ENCODE data around the gene SUPT7L. TPM values are rescaled to one million over a fixed set of nuclear protein-coding genes. Genes with fewer than 3 reads are reported as not detected.

SUPT7L gene
- total RNA-seq, 4 donors from 2014 or later = 28.2 to 46.2 (median 40.2) TPM

GRCh38 chr2:27624943-27625342 is 38.5 kb downstream of the SUPT7L start:
- no peak for DNase-seq
- TF ChIP-seq POLR2A (IDR thresholded peaks at IDR 0.05) (no peak), CTCF (IDR thresholded peaks at IDR 0.05) (no peak)
- no peaks in the 10 kb centered on the region for H3K9me3 ChIP-seq
- no peak overlapping the region for H3K4me3 ChIP-seq
- peaks cover 0 to 23% (median 0%) of the 10 kb centered on the region in 3 donors for H3K36me3 ChIP-seq
- H3K4me1 ChIP-seq = peaks cover 0 to 13% (median 5%) of the 10 kb centered on the region in 4 donors
- H3K27me3 ChIP-seq = no peaks in the 10 kb centered on the region
- no peak overlapping the region for H3K27ac ChIP-seq

GRCh38 chr2:27622921-27623384 is 40.5 kb downstream of the SUPT7L start:
- no peak for TF ChIP-seq POLR2A (IDR thresholded peaks at IDR 0.05)
- no peak for TF ChIP-seq CTCF (IDR thresholded peaks at IDR 0.05)
- Histone ChIP-seq H3K27ac (no peak overlapping the region), H3K36me3 (peaks cover 0 to 41% (median 0%) of the 10 kb centered on the region in 3 donors), H3K9me3 (no peaks in the 10 kb centered on the region), H3K27me3 (no peaks in the 10 kb centered on the region), H3K4me1 (peaks cover 0 to 4% (median under 1%) of the 10 kb centered on the region in 4 donors), H3K4me3 (no peak overlapping the region)
- DNase-seq = no peak

- DNase-seq = no peak
- no peaks in the 10 kb centered on the region for H3K4me1 ChIP-seq
- H3K4me3 ChIP-seq = no peak overlapping the region
- H3K36me3 ChIP-seq = peaks cover 0 to 55% (median 0%) of the 10 kb centered on the region in 3 donors
- H3K27ac ChIP-seq = no peak overlapping the region
- no peak for TF ChIP-seq POLR2A (IDR thresholded peaks at IDR 0.05)
- no peak for TF ChIP-seq CTCF (IDR thresholded peaks at IDR 0.05)
- H3K9me3 ChIP-seq = no peaks in the 10 kb centered on the region
- no peaks in the 10 kb centered on the region for H3K27me3 ChIP-seq
These were observed 41.9 kb downstream of the SUPT7L start for GRCh38 chr2:27621524-27621923.

- Histone ChIP-seq H3K27me3 (no peaks in the 10 kb centered on the region), H3K27ac (no peak overlapping the region), H3K4me3 (no peak overlapping the region), H3K36me3 (peaks cover 0 to 73% (median 0%) of the 10 kb centered on the region in 3 donors), H3K9me3 (no peaks in the 10 kb centered on the region), H3K4me1 (no peaks in the 10 kb centered on the region)
- no peak for DNase-seq
- TF ChIP-seq POLR2A (IDR thresholded peaks at IDR 0.05) (no peak), CTCF (IDR thresholded peaks at IDR 0.05) (no peak)
These were observed 48.1 kb downstream of the SUPT7L start for GRCh38 chr2:27615316-27615715.

GRCh38 chr2:27613985-27614384 is 49.4 kb downstream of the SUPT7L start:
- TF ChIP-seq POLR2A (IDR thresholded peaks at IDR 0.05) (no peak), CTCF (IDR thresholded peaks at IDR 0.05) (no peak)
- H3K36me3 ChIP-seq = peaks cover 0 to 67% (median 0%) of the 10 kb centered on the region in 3 donors

GRCh38 chr2:27606611-27607010 is 56.8 kb downstream of the SUPT7L start:
- no peak for TF ChIP-seq CTCF (IDR thresholded peaks at IDR 0.05)

More at GRCh38 chr2:27613985-27614384, 49.4 kb downstream of the SUPT7L start:
- H3K9me3 ChIP-seq = no peaks in the 10 kb centered on the region
- no peaks in the 10 kb centered on the region for H3K4me1 ChIP-seq
- DNase-seq = no peak
- H3K27me3 ChIP-seq = no peaks in the 10 kb centered on the region
- no peak overlapping the region for H3K27ac ChIP-seq
- no peak overlapping the region for H3K4me3 ChIP-seq

More at GRCh38 chr2:27606611-27607010, 56.8 kb downstream of the SUPT7L start:
- H3K36me3 ChIP-seq = peaks cover 0 to 81% (median 0%) of the 10 kb centered on the region in 3 donors
- H3K4me1 ChIP-seq = no peaks in the 10 kb centered on the region
- H3K9me3 ChIP-seq = no peaks in the 10 kb centered on the region
- H3K27me3 ChIP-seq = no peaks in the 10 kb centered on the region
- H3K27ac ChIP-seq = no peak overlapping the region
- H3K4me3 ChIP-seq = no peak overlapping the region
- DNase-seq = no peak
